GM19324 (cell line): ENCODE results near the gene CIROP.
"Not testable (repeated sequence)": the region's sequence is repeated elsewhere in the genome, so short reads cannot be mapped to it uniquely, and the experiment has no call there.

Source experiments
- ATAC-seq: cut with Tn5 transposase; IDR thresholded peaks from one replicate; pipeline ENCODE4 v1.9.1; 2021; ENCODE audit warnings: mild to moderate bottlenecking, moderate library complexity; ENCODE audit not compliant: unreplicated experiment, low FRiP score

CIROP gene

DNA sequence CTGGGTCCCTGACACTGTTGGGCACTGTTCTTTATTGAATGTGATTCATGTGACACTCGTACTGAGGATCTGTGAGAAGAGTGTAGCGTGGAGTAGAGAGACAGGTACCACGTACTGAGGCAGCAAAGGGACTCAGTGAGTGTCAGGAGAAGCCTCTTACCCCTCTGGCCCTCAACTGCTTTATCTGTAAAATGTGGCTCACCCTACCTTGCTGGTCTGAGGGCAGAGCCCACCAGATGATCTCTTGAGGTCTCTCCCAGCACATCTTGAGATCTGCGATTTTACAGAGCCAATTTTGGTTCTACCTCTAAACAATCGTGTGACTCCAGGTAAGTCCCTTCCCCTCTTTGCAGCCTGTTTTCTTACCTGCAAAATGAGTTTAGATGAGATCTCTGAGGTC lies 11.1 kb upstream of the CIROP start:
- no peak for ATAC-seq

DNA sequence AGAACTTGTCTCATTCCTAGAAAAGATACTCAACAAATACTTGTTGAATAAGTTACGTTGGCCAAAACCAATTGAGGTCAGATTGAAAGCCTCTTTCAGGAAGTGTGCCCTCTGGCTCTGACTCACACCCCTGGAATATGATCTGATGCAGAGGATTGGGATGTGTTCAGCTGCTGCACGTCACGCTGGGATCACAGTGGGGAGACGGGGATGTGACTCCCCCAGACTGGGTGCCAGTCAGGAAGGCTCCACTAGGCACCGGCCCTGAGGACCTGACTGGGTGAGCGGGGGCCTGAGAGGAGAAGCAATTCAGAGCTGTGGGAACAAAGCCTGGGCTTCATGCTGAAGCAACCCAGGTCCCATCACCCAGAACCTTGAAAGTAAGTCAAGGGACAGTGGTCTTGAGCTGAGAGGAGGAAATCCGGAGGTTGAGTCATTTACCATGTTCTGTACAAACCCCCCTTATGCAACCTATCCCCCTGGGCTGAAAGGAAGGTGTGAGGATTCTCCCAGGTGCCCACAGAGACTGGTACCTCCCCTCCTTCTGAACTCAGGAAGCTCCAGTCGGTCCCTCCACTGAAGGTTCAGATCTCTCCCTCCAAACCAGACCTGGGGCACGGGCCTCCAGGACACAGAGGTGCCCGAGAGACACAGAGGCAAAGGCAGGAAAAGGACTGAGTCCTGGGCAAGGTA lies 10.4 kb upstream of the CIROP start:
- no peak for ATAC-seq

DNA sequence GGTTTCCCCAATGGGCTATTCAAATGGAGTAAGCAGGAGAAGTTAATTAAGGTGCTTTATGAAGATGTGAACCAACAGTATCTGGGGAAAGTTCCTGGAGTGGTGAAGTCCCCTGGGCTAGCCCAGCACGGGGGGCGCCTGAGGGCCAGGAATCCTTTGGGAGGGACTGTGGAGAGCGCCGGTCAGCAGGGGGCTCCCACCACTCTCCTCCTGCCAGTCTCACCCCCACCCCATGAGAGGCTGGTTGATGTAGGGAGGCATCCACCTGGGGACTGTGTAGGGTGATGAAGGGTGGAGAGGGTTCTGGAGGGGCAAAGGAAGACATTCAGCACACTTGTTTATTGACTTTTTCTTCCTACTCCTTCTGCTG lies 9.9 kb upstream of the CIROP start:
- no peak for ATAC-seq

DNA sequence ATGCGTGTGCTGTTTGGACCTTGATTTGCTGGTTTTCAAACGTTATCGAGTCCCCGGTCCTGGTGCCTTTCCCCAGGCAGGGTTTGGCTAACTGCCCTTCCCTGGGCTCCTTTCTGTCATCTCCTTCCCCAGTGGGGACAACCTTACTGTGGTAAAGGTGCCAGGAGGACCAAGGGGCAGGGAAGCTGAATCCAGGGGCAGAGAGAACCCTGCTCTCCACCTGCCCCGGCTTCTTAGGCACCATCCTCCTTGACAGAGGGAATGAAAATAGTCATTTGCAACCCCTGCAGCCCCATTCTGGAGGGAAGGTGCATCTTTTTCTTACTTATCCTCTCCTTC lies 9.3 kb upstream of the CIROP start:
- no peak for ATAC-seq

DNA sequence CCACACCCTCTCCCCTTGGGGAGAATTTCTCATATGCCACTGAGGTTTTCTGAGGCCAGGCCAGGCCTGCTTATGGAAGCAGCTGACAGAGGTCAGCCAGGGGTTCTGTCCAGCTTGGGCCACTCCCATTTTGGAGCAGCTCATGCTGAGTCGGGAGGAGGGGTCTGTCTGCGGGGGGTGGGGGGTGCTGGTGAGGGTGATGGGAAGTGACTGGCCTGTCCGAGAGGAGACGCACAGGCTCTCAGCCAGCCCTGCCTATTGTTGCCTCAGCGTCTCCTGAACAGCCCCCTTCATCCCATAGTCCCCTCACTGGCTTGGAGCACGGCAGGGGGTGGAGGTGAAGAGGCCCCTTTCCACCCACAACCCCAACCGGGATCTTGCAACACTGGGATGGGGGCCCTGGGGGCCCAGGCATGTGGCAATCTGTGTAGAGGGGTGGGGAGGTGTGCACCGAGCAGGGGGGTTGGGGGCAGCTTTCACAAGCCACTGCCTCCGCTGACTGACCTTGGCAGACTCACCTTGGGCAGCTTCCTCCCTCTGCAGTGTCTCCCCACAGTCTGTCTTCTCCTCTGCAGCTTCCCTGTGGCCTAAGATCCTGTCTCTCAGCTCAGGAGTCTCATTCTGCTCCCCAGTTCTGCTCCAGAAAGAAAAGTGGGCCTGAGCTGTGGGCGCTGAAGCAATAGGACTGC lies 8.8 kb upstream of the CIROP start:
- ATAC-seq = no peak

DNA sequence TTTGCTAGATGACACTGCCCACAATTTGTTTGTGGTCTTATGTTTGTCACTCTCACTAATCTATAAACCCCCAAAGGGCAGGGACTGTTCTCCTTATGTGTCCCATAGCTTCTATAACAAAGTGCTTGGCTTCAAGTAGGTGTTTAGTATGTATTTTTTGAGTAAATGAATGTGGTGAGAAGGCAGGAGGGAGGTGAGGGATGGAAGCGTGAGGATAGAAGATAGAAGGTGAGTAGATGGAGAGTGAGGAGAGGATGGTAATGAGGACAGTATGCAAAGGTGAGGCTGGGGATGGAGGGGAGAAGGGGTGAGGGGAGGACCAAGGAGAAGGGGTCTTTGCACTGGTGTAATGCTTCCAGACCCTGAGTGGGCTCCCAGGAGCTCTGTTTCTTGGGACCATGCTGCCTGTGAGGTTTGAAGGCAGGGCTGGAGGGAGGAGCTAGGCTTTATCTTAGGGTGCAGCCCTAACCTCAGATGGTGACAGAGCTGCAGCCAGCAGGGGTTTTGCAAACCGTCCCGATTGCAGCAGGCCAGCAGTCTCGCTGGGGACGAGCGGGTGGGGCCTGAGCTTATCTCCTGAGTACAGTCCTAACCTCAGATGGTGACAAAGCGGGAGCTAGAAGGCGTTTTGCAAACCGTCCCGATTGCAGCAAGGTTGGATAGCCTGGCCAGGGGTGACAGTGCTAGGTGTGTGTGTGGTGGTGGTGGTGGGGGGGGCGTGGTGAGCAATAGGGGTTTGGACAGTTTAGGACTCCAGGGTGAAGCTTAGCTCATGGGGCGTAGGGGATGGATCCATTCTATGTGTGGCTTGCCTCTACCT lies 7.8 kb upstream of the CIROP start:
- ATAC-seq = no peak

DNA sequence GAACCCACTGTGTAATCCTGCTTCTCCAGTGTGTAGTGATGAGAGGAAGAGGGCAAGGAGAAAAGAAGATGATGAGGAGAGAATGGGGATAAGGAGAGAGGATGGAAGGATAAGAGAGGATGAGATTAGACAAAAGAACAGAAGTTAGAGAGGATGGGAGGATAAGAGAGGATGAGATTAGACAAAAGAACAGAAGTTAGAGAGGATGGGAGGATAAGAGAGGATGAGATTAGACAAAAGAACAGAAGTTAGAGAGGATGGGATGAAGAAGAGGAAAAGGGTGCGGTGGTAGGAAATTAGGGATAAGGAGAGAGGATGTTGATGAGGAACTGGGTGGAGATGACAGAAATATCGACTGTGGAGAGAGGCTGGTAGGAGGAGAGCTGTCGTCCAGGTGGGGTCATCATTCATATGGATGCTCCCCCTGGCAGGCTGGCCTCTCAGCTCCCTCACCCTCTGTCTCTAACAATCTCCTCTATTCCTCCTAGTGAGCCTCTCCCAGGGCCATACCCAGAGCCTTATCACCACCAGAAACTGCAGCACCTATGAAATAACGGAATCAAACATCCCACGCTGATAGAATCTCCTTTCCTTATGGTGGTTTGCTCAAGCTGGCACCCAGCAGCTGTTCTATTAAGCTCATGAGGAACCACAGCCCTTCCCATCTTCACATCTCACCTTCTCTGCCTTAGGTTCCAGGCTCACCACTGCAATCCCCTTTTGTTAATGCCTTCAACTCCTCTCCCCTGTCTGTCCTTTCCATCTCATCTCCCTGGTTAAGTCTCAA lies 6.0 kb upstream of the CIROP start:
- no peak for ATAC-seq

DNA sequence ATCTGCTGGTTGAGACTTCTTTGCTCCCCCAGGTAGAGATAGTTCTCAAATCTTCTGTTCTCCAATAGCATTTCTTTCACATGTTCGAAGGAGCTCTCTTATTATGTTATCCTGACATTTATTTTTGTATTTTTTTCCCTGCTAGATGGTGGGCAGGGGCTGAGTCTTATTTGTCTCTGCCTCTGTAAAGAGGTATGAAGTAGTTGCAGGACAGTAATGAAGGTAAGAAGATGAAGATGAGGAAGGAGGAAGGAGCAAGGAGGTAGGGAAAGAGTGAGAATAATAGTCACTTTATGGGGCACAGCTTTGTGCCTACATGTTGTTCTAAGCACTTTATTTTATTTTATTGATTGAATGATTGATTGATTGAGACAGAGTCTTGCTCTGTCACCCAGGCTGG lies 5.0 kb upstream of the CIROP start:
- ATAC-seq = no peak

DNA sequence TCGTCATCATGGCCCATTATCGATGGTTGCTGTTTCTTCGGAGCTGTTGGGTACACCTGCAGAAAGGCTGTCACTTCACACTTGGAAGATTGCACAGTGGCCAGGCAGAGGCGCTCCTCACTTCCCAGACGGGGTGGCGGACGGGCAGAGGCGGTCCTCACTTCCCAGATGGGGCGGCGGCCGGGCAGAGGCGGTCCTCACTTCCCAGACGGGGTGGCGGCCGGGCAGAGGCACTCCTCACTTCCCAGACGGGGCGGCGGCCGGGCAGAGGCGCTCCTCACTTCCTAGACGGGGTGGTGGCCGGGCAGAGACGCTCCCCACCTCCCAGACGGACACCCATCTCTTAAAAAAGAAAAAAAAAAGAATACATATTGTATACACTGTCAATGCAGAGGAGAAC lies 3.4 kb upstream of the CIROP start:
- not testable (repeated sequence) for ATAC-seq

DNA sequence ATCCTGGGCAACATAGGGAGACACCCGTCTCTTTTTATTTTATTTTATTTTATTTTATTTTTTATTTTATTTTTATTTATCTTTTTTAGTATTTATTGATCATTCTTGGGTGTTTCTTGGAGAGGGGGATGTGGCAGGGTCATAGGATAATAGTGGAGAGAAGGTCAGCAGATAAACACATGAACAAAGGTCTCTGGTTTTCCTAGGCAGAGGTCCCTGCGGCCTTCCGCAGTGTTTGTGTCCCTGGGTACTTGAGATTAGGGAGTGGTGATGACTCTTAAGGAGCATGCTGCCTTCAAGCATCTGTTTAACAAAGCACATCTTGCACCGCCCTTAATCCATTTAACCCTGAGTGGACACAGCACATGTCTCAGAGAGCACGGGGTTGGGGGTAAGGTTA lies 2.8 kb upstream of the CIROP start:
- not testable (repeated sequence) for ATAC-seq

DNA sequence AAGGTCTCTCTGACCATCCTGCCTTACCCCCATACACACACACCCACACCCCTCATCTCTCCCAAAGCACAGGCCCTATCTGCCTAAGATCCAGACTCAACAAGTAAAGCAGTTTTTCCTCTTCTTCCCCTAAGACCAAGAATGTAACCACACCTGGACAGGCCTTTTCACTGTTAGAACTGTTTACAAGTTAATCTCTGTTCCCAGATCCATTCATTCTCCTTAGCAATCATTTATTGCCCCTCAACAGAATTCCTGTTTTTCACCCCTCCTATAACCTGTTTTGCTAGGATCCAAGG lies 1.9 kb upstream of the CIROP start:
- no peak for ATAC-seq

DNA sequence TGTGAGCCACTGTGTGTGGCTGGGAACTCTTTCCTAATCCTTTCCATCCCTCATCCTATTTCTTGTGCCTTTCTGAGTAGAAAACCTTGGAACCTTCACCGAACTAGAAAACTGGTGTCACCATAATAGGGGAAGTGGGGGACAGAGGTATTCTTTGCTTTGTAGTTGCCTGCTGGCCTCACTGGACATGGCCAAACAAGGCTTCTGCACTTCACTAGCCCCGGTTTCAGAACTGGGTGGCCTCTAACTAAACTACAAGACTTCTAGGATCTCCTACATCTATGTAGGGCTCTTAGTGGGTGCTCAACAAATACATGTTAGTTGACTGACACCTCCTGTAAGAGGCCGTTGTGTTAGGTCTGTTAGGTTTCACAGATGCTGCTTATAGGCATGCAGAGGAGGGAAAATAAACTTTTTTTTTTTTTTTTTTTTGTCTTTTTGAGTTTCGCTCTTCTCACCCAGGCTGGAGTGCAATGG lies 597 bp upstream of the CIROP start:
- no peak for ATAC-seq

DNA sequence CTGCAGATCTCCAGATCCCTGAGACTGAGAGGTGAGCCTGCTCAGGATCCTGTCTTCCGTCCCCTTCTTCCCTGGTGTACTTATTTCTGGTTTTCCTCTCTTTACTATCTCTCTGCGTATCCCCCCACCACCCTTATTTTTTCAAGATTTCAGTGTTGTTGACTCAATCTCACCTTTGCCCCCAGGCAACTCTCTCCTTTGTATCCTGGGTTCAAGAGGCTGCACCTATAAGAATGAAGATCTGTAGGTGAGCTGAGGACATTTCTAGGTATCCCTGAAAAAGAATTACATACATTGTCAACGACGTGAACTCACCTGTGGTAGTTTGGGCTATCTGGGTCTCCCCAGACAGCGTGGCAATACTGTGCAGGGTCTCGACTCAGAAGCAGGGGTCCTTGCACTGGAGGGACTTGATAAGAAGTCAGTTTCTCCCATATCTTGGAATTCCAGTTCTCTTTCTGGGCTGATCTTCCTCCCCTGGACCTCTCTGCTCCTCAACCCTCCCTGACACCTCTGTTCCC lies 659 bp downstream of the CIROP start:
- ATAC-seq = no peak

DNA sequence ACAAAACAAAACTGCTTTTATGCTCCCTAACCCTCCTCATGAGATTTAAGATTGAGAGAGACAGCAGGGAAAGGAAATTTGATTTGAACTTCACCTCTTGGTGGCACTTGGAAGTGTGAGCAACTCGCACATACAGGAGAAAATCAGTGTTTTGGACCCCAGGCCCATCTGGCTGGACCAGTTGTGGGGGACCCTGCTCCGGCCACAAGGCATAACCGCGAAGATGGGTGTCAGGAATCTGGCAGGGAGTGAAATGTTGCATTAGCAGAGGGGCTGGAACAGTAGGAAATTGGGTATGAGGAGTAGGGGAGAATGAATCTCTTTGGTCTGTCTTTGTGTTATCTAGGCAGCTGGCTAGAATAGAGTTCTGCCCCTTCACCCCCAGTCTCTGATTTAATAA lies 1.2 kb downstream of the CIROP start:
- no peak for ATAC-seq

DNA sequence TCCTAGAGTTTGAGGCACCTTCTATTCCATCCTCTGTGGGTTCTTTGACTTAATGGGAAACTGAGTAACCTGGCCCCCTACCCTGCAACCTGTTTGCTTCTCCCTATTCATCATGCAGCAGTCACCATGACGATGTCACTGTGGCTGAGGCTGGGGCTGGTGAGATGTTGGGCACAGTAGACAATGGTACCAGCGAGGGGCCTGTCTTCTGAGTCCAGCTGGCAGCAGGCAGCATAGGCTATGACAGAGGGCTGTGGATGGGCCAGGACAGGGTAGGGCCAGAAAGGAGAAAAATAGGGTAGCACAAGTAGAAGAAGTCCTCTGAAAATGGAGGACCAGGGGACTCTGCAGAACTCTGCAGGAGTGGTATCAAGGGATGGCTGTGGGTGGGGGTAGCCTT lies 2.0 kb downstream of the CIROP start:
- no peak for ATAC-seq

DNA sequence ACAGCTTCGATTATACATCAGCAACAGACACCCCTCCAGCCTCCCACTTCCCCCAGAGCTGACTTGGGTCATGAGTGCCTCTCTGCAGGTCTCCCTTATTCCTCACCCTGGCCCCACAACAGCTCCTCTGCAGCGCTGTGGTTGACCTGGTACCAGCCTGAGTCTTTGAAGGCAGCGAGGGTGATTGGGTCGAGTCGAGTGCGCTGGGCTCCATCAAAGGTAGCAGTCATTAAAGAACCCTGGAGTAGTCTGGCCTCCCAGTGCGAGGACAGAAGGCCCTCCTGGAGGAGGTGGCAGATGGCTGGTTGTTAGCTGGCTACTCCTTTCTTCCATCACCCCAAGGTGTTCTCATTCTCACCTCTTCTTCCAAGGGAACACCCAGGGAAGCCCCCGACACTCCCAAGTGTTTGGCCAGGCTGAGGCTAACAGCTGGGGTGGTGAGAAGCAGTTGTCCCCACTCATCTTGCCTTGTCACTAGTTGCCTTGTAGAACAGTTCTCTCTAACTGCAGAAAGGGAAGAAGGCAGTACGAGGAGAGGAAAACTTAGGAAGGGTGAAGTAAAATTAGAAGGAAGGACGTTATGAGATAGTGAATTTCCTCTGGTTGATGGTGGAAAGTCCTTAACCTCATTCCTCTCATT lies 2.7 kb downstream of the CIROP start:
- no peak for ATAC-seq

DNA sequence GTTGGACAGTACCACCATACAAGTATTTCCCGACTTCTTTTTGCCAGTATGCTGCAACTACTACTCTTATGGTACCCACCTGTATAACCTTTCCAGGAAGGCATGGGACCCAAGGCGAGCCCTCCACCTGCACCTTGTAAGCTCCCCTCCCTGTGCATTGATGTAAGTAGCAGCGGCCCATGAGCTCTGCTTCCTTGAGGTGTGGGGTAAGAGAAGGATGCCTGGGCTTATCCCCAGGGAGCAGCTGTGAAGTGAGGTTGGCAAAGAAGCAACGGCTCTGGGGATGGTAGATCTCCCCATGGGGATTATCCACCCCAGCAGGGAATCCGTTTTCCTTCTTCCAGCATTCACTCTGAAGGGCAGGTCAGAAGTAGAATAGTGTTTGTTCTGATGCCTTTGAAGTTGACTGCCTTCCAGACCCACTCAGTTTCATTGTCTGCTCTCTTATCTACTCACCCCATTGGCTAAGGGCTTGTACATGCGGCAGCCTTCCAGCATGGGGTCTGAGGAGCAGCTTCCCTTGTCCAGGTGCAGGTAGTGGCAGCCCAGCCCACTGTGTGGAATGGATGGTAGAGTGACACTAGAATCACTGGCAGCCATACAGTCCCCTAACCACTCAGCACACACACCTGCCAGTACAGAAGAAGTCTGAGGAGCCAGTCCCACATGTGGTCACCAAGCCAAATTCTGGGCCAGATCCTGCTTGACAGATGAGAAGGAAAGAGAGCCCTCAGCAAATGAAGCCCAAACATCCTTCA lies 3.4 kb downstream of the CIROP start:
- no peak for ATAC-seq

DNA sequence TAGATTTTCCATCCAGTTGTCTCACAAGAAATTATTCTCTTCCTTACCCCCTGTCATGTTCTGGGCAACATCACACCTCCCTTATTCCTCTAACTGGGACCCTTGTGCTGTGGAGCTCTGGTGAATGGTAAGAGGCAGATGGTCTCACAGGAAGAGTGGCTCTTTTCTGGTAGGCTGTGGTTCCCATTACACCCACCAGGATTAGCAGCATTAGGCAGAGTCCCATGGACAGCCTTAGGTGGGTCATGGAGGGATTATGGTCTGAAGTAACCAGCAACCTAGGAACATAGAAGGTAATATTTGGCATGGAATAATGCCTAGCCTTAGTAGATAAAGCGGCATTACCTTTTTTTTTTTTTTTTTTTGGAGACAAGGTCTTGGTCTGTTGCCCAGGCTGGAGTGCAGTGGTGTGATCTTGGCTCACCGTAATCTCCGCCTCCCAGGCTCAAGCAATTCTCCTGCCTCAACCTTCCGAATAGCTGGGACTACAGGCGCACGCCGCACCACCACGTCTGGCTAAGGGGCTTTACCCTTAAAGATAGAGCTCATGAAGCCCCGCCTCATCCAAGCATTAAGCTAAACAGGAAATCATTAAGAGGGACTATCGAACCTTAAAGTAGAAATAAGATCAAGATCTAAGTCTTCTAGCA lies 5.5 kb downstream of the CIROP start:
- no peak for ATAC-seq

DNA sequence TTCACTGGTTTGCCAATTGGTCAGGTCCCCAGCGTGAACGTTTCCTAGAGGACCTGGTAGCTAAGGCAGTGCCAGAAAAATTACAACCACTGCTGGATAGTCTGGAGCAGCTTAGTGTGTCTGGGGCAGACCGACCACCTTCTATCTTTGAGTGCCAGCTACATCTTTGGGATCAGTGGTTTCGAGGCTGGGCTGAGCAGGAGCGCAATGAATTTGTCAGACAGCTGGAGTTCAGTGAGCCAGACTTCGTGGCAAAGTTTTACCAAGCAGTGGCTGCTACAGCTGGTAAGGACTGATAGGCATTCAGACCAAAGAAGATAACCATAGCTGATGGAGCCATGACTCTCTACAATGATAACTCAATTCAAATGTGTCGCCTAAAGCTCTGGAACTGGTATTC lies 7.0 kb downstream of the CIROP start:
- ATAC-seq = no peak
